GM21526 (cell line): Measurements from ENCODE around the gene GPR158.
"Not testable (repeated sequence)": the region's sequence is repeated elsewhere in the genome, so short reads cannot be mapped to it uniquely, and the experiment has no call there.

ENCODE experiments used
- ATAC-seq: cut with Tn5 transposase; IDR thresholded peaks from one replicate; pipeline ENCODE4 v1.9.1; 2021; ENCODE audit warnings: moderate library complexity; ENCODE audit not compliant: unreplicated experiment, low FRiP score

Gene GPR158

DNA sequence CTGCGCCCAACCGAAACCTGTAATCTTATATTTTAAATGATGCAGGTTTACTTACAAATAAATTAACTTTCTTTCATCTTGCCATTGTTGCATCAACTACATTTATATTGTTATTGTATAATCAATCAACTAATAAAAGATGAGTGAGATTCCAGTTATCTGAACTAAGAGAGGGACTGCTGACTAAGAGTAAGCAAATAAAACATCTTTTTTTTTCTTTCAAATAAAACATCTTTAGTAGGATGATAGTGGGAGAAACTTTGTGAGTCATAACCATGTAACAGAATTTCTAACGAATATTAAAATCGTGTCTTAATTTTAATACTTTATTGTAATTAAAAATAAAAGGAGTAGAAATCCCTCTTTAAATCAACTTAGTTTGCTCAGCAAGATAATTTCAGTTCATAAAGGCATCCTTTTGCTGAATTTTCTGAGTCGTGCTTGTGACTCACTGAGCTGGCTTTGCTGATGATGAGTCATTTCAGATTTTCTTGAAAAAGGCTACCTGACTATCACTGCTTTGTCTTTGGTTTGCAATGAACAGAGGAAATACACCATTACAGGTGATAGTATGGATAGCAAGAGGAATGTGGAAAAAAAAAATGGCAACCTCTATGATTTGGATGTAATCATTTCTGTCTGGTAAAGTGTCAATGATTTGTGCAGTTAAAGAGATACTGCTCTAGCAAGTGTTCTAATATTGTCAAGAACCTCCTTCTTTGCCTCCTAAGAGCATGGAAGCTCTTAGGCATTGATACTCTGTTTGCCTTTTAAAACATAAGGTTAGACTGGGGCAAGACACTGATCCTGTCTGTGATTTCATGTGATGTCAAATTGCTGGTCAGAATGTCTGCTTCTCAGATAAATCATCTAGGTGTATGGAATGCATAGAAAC lies 119.5 kb downstream of the GPR158 start:
- no peak for ATAC-seq

GRCh38 chr10:25296324-25296723 lies 121.5 kb downstream of the GPR158 start:
- ATAC-seq: no peak

DNA sequence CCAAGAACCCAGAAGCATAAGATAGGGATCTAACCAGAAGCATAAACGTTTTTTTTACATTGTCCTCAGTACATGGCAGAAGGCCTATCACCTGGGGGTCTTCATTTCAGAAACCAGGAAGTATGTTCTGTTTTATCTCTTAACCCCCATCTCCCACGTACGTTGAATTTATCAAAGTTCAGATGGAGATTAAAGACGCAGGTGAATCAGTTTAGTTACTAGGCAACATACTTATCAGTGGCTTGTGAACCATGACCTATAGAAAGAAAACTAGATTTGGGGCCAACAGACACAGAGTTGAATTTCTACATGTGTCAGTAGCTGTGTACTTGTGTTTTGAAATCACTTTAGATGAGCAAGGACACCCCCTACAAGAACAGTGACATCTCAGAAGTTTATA lies 122.7 kb downstream of the GPR158 start:
- ATAC-seq: no peak

GRCh38 chr10:25300073-25300472 lies 125.3 kb downstream of the GPR158 start:
- no peak for ATAC-seq

- no peak for ATAC-seq
These were observed 129.8 kb downstream of the GPR158 start for GRCh38 chr10:25304606-25305005.

- ATAC-seq: no peak
These were observed 131.6 kb downstream of the GPR158 start for GRCh38 chr10:25306386-25306785.

DNA sequence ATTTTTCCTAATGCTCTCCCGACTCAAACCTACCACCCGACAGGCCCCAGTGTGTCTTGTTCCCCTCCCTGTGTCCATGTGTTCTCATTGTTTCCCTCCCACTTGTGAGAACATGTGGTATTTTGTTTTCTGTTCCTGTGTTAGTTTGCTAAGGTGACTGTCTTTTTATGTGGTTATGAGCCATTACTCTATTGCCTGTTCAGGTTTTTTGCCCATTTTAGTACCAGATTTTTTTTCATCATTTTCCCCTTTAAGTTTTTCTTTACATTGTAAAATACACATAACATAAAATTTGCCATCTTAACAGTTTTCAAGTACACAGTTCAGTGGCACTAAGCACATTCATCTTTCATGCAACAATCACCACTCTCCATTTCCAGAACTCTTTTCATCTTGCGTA lies 133.5 kb downstream of the GPR158 start:
- no peak for ATAC-seq

- ATAC-seq: not testable (repeated sequence)
These were observed 142.9 kb downstream of the GPR158 start for GRCh38 chr10:25317596-25318211.

- ATAC-seq: no peak
These were observed 152.5 kb downstream of the GPR158 start for GRCh38 chr10:25327273-25327672.

GRCh38 chr10:25328361-25328760 lies 153.6 kb downstream of the GPR158 start:
- ATAC-seq: no peak

- ATAC-seq: not testable (repeated sequence)
These were observed 154.8 kb downstream of the GPR158 start for GRCh38 chr10:25329587-25329986.

DNA sequence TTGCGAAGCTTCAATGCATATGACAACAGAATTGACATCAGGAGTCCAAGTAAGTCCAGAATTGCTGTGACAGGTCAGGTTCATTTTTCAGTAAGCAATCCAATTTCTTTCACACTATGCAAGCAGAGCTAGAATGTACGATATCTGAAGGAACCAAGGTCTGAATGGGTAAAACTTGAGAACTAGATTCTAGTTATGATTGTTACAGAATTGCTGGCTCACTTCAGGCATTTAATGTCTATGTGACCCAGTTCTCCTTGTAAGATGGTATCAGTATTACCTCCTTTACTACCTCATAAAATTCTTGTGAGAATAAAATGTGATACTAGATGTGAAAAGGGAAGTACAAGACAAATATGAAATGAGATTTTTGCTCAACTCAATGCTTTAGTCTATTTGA lies 159.6 kb downstream of the GPR158 start:
- no peak for ATAC-seq

DNA sequence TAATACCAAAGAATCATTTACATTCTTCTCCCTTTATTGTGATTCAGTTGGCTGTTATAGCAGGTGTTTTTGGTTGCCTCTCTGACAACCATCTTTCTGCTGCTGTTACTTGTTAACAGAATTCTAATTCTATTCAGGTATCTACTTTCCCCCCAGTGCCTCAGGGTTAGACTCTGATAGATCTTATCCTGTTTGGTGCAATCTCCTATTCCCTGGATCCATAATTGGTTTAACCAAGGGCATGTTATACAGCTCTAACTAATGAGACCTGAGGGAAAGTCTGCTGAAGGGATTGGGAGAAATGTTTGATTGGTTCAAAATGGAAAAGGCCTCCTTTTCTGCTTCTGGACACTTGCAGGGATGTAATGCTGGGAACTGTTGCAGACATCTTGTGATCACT lies 161.5 kb downstream of the GPR158 start:
- no peak for ATAC-seq

GRCh38 chr10:25338271-25338670 lies 163.5 kb downstream of the GPR158 start:
- ATAC-seq: no peak

DNA sequence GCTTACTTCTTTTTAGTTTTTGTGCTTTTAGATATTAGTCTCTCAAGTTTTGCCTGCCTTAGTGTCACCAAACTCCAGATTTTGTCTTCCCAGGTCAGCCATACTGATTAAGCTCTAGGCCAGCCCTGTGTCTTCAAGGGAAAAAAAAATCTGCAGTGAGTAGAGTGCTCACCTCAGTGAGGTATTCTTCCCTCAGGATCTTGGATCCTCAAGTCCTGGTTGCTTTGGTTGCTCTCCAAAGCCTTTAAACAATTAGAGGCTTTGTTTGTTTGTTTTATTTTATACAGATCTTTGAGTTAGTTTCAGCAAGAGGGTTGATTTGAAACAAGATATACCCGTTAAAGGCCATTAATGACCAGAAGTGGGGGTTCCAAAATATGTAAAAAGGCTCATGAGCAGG lies 165.2 kb downstream of the GPR158 start:
- no peak for ATAC-seq

DNA sequence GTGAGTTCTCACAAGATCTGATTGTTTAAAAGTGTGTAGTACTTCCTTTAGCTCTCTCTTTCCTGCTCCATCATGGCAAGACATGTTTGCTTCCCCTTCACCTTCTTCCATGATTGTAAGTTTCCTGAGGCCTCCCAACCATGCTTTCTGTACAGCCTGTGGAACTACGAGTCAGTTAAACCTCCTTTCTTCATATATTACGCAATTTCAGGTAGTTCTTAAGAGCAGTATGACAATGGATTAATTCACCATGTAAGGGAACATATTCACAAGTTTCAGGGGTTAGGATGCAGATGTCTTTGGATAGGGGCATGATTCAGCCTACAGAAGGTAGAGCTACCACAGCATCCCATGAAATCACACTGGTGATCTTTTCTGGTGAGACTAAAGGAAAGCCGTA lies 174.7 kb downstream of the GPR158 start:
- ATAC-seq: no peak

DNA sequence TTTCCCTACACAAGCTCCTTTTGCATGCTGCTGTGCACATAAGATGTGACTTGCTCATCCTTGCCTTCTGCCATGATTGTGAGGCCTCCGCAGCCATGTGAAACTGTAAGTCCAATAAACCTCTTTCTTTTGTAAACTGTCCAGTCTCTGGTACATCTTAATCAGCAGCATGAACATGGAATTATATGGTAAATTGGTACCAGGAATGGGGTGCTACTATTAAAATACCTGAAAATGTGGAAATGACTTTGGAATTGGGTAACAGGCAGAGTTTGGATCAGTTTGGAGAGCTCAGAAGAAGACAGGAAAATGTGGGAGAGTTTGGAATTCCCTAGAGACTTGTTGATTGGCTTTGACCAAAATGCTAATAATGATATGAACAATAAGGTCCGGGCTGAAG lies 181.8 kb downstream of the GPR158 start:
- ATAC-seq: no peak

DNA sequence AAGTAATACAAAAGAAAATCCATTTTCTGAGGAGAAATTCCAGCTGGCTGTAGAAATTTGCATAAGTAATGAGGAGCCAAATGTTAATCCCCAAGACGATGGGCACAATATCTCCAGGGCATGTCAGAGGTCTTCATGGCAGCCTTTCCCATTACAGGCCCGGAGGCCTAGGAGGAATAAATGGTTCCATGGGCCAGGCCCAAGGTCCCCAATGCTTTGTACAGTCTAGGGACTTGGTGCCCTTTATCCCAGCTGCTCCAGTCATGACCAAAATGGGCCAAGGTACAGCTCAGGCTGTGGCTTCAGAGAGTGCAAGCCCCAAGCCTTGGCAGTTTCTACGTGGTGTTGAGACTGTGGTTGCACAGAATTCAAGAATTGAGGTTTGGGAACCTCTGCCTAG lies 182.5 kb downstream of the GPR158 start:
- no peak for ATAC-seq

DNA sequence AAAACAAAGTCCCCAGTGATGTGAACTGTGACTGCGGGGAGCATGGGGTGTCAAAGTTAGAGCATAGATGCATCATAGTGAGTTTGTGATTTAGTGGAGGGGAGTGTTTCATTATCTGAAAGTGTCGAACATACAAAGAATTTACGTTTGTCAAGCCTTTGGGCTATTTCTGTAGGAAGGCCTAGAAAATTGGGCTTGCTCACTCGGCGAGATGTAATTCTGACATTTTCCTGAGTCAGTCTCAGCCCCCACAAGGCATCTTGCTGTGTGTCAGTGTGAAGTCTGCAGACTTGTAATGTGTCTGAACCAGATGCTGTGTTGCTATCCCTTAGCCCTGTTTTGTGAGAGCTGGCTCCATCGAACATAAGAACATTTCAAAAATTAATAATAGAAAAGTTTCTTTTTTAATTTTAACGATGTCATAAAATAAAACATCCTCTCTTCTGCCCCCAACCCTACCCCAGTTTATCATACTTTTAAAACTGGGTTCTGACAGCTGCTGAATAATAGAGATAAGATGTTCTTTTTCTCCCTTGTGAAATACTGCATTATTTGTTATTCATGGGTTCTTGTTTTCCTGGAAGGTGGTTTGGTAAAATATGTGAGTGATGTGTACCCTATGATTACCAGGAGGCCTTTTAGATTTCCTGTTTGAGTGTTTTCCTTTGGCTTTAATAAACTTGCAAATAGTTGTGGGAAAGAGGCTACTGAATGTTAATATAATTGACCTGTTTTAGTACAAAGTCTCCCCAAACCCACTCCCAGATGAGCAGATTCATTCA lies 207.4 kb downstream of the GPR158 start:
- no peak for ATAC-seq

DNA sequence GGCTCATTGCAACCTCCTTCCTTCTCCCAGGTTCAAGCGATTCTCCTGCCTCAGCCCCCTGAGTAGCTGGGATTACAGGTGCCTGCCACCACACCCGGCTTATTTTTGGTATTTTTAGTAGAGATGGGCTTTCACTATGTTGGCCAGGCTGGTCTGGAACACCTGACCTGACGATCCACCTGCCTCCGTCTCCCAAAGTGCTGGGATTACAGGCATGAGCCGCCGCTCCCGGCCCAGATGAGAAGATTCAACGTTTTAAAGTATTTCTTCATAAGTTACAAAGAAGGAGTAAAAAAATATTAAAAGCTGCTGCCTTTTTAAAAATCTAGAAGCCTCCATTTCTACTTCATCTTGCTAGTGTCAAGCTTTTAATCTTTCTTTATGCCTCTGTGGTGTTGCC lies 208.1 kb downstream of the GPR158 start:
- ATAC-seq: not testable (repeated sequence)

- ATAC-seq: no peak
These were observed 208.9 kb downstream of the GPR158 start for GRCh38 chr10:25383686-25384085.
